Neutrophil (primary cell): ENCODE measurements around the gene RHEX.
A peak's percentile ranks its signal among the peaks of the same experiment; 100 is the strongest.

ENCODE experiments used
- H3K27ac ChIP-seq: fragments of 200-600 bp; sonication (generic); 2 replicates; pipeline ENCODE4 v1.5.1; 2016; ENCODE audit warnings: mild to moderate bottlenecking, moderate library complexity
- H3K27me3 ChIP-seq: fragments of 200-600 bp; sonication (generic); 2 replicates; pipeline ENCODE4 v1.6.0; 2016; ENCODE audit warnings: mild to moderate bottlenecking
- H3K36me3 ChIP-seq: fragments of 200-600 bp; sonication (generic); 2 replicates; pipeline ENCODE4 v1.5.1; 2017
- H3K4me1 ChIP-seq, 2 experiments: fragments of 200-600 bp in 1 of 2; sonication (generic) in 1 of 2; 1 replicate in 1 of 2; 2 replicates in 1 of 2; pipeline versions ENCODE4 v1.5.1 to v1.6.1; 2013 to 2016; ENCODE audit warnings: low read depth in 1 of 2, low read length in 1 of 2, mild to moderate bottlenecking in 1 of 2, moderate library complexity in 1 of 2; ENCODE audit not compliant: control insufficient read depth in 1 of 2, insufficient read depth in 1 of 2
- H3K4me3 ChIP-seq, 2 experiments: fragments of 200-600 bp in 1 of 2; sonication (generic) in 1 of 2; 1 replicate in 1 of 2; 2 replicates in 1 of 2; pipeline ENCODE4 v1.5.1; 2013 to 2016; ENCODE audit warnings: low read depth in 1 of 2, low read length in 1 of 2, mild to moderate bottlenecking in 1 of 2, moderate library complexity in 1 of 2
- H3K9me3 ChIP-seq: fragments of 200-600 bp; sonication (generic); 2 replicates; pipeline ENCODE4 v1.5.1; 2016
- CTCF ChIP-seq: fragments of 200-600 bp; sonication (generic); IDR thresholded peaks from 2 replicates; pipeline ENCODE4 v1.5.1; 2016; ENCODE audit warnings: antibody characterized with exemption

Gene RHEX

GRCh38 chr1:206006946-206007345 lies 46.0 kb upstream of the RHEX start:
- no peak for TF ChIP-seq CTCF
- H3K4me1 ChIP-seq = peaks cover 12 to 15% of the 10 kb centered on the region in 2 experiments
- H3K4me3 ChIP-seq = no peak overlapping the region
- no peaks in the 10 kb centered on the region for H3K36me3 ChIP-seq
- no peaks in the 10 kb centered on the region for H3K9me3 ChIP-seq
- no peak overlapping the region for H3K27ac ChIP-seq
- peaks cover 7% of the 10 kb centered on the region for H3K27me3 ChIP-seq

GRCh38 chr1:206010060-206010459 lies 42.9 kb upstream of the RHEX start:
- TF ChIP-seq CTCF = no peak
- peaks cover 7% of the 10 kb centered on the region for H3K27me3 ChIP-seq
- H3K4me3 ChIP-seq = no peak overlapping the region
- H3K4me1 ChIP-seq = peaks cover 19 to 25% of the 10 kb centered on the region in 2 experiments
- no peaks in the 10 kb centered on the region for H3K9me3 ChIP-seq
- H3K27ac ChIP-seq = no peak overlapping the region
- no peaks in the 10 kb centered on the region for H3K36me3 ChIP-seq

GRCh38 chr1:206011057-206011456 lies 41.9 kb upstream of the RHEX start:
- TF ChIP-seq CTCF = no peak
- H3K4me3 ChIP-seq = no peak overlapping the region
- H3K27me3 ChIP-seq = peaks cover 7% of the 10 kb centered on the region
- H3K27ac ChIP-seq = no peak overlapping the region
- no peaks in the 10 kb centered on the region for H3K36me3 ChIP-seq
- H3K9me3 ChIP-seq = no peaks in the 10 kb centered on the region
- peaks cover 19 to 25% of the 10 kb centered on the region in 2 experiments for H3K4me1 ChIP-seq

GRCh38 chr1:206012086-206012859 lies 40.7 kb upstream of the RHEX start:
- no peaks in the 10 kb centered on the region for H3K27me3 ChIP-seq
- no peaks in the 10 kb centered on the region for H3K36me3 ChIP-seq
- H3K4me1 ChIP-seq = peaks cover 19 to 25% of the 10 kb centered on the region in 2 experiments
- TF ChIP-seq CTCF = no peak
- peak overlapping the region; percentile 60 for H3K27ac ChIP-seq
- no peaks in the 10 kb centered on the region for H3K9me3 ChIP-seq
- H3K4me3 ChIP-seq = peak overlapping the region in 1 of 2 experiments; percentile 30

- peaks cover 19 to 25% of the 10 kb centered on the region in 2 experiments for H3K4me1 ChIP-seq
- no peak overlapping the region for H3K4me3 ChIP-seq
- no peak overlapping the region for H3K27ac ChIP-seq
- no peaks in the 10 kb centered on the region for H3K9me3 ChIP-seq
- H3K36me3 ChIP-seq = no peaks in the 10 kb centered on the region
- no peak for TF ChIP-seq CTCF
- no peaks in the 10 kb centered on the region for H3K27me3 ChIP-seq
Measured at GRCh38 chr1:206013026-206013795, 39.8 kb upstream of the RHEX start.
